Measurements from ENCODE around the gene FAM32A.

The FAM32A gene

GRCh38 chr19:16184665-16185122, 516 bp upstream of the FAM32A start:
- peak overlapping the region; percentile 79 for H3K27ac ChIP-seq
- TF ChIP-seq CTCF (conservative IDR thresholded peaks at IDR 0.05) = no peak
- TF ChIP-seq ZFX (IDR thresholded peaks at IDR 0.05) = no peak

GRCh38 chr19:16185768-16186123, 536 bp downstream of the FAM32A start:
- TF ChIP-seq ZFX (IDR thresholded peaks at IDR 0.05) (no peak), CTCF (conservative IDR thresholded peaks at IDR 0.05) (no peak; the same call in 1 of the 2 replicates)

GRCh38 chr19:16188521-16188920, 3.3 kb downstream of the FAM32A start:
- H3K27ac ChIP-seq = no peak overlapping the region
- TF ChIP-seq ZFX (IDR thresholded peaks at IDR 0.05) = no peak
- no peak for TF ChIP-seq CTCF (conservative IDR thresholded peaks at IDR 0.05)

More at GRCh38 chr19:16185768-16186123, 536 bp downstream of the FAM32A start:
- H3K27ac ChIP-seq = peak overlapping the region; percentile 79

GRCh38 chr19:16190198-16190597, 5.0 kb downstream of the FAM32A start:
- no peak for TF ChIP-seq ZFX (IDR thresholded peaks at IDR 0.05)
- no peak for TF ChIP-seq CTCF (conservative IDR thresholded peaks at IDR 0.05)
- H3K27ac ChIP-seq = no peak overlapping the region

- TF ChIP-seq ZFX (IDR thresholded peaks at IDR 0.05) = no peak
- TF ChIP-seq CTCF (conservative IDR thresholded peaks at IDR 0.05) = no peak
- H3K27ac ChIP-seq = no peak overlapping the region
Measured at GRCh38 chr19:16190736-16191135, 5.5 kb downstream of the FAM32A start.

GRCh38 chr19:16191216-16191908, 6.2 kb downstream of the FAM32A start:
- H3K27ac ChIP-seq = no peak overlapping the region
- TF ChIP-seq CTCF (conservative IDR thresholded peaks at IDR 0.05) = no peak
- no peak for TF ChIP-seq ZFX (IDR thresholded peaks at IDR 0.05)

- TF ChIP-seq CTCF (conservative IDR thresholded peaks at IDR 0.05) (no peak), ZFX (IDR thresholded peaks at IDR 0.05) (no peak)
- no peak overlapping the region for H3K27ac ChIP-seq
Measured at GRCh38 chr19:16193466-16193865, 8.3 kb downstream of the FAM32A start.
